Measurements from ENCODE around the gene INCENP.
"Not testable (repeated sequence)": the region's sequence is repeated elsewhere in the genome, so short reads cannot be mapped to it uniquely, and the experiment has no call there.

The INCENP gene

DNA sequence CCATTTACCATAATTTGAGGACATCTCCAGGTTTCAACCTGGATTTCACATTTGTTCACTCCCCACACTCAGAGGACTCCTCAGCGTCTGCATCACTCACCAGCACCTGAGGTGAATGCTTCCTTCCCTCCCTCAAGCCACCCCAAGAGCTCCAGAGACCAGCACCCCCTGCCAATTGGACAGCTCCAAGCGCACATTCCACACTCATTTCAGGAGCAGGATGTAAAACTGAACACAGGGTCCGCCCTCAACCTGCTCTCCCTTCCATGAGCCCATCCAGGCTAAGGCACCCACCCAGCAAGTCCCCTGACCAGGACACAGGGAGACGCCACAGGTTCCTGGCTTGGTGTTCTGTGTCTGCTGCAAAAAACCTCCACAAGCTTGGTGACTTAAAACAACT is 70.1 kb downstream of the INCENP start:
- no peak for TF ChIP-seq POLR2A (IDR thresholded peaks at IDR 0.05; ENCODE audit: low read depth, low read length)
- FAIRE-seq = no peak
- no peak for DNase-seq (ENCODE audit: insufficient read length, low spot score)

DNA sequence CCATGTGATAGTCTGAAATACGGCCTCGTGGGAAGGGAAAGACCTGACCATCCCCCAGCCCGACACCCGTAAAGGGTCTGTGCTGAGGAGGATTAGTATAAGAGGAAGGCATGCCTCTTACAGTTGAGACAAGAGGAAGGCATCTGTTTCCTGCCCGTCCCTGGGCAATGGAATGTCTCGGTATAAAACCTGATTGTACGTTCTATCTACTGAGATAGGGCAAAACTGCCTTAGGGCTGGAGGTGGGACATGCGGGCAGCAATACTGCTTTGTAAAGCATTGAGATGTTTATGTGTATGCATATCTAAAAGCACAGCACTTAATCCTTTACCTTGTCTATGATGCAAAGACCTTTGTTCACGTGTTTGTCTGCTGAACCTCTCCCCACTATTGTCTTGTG is 71.2 kb downstream of the INCENP start:
- FAIRE-seq; DNase-seq (ENCODE audit: insufficient read length, low spot score): not testable (repeated sequence)

DNA sequence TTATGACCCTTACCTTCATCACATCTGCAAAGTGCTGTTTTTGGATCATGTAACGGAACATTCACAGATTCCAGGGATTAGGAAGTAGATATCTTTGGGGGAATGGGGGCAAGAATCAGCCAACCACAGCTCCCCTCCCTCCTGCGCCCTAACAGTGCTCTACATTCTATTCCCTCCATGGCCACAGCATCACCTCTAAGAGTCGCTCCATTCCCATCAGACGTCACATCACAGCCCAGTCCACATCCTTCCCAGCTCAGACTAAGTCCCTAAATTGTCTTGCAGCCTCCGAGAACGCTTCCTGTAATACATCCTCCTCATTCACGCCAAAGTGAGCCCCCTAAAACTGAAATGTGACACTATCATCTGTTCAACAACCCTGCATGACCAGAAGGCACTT is 72.1 kb downstream of the INCENP start:
- FAIRE-seq = no peak
- TF ChIP-seq POLR2A (IDR thresholded peaks at IDR 0.05; ENCODE audit: low read depth, low read length) = no peak
- DNase-seq (ENCODE audit: insufficient read length, low spot score) = peak; percentile 13

DNA sequence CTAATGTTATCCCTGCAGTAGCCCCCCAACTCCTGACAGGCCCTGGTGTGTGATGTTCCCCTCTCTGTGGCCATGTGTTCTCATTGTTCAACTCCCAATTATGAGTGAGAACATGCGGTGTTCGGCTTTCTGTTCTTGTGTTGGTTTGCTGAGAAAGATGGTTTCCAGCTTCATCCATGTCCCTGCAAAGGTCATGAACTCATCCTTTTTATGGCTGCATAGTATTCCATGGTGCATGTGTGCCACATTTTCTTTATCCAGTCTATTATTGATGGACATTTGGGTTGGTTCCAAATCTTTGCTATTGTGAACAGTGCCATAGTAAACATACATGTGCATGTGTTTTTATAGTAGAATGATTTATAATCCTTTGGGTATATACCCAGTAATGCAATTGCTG is 73.6 kb downstream of the INCENP start:
- not testable (repeated sequence) for DNase-seq (ENCODE audit: insufficient read length, low spot score); FAIRE-seq

DNA sequence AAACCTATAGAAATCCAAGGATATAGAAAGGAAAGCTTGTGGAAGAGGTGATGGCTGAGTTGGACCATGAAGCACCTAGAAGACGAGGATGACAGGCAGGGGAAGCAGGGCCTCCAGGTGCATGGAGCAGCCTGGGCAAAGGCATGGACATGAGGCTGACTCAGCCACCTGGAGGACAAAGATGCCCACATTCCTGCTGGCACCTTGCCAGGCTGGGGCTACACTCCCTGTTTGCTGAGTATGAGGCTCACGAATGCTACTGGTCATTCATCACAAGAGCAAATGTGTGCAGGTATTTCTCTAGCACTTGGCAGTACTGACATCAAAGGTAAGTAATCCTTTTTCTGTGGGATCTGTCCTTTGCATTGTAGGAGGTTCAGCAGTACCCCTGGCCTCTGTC is 77.6 kb downstream of the INCENP start:
- DNase-seq (ENCODE audit: insufficient read length, low spot score) (no peak), FAIRE-seq (no peak)
- TF ChIP-seq POLR2A (IDR thresholded peaks at IDR 0.05; ENCODE audit: low read depth, low read length) = no peak

All from H54 (cell line).